Retinal pigment epithelial cell (primary cell): ENCODE measurements around the gene ESAM.

Experiments
- DNase-seq: peaks from one replicate; pipeline ENCODE4 v3.0.0-alpha.2; 2010; ENCODE audit warnings: low read depth
- H3K4me3 ChIP-seq: 2 replicates; pipeline ENCODE4 v1.5.1; 2011; ENCODE audit warnings: mild to moderate bottlenecking, low read length, control low read depth, moderate library complexity
- TF ChIP-seq, protein P1 (sequence below): conservative IDR thresholded peaks from 2 replicates; pipeline ENCODE4 v1.5.1; 2011; ENCODE audit warnings: low read depth, low read length, control low read depth, inconsistent platforms

ESAM gene

DNA sequence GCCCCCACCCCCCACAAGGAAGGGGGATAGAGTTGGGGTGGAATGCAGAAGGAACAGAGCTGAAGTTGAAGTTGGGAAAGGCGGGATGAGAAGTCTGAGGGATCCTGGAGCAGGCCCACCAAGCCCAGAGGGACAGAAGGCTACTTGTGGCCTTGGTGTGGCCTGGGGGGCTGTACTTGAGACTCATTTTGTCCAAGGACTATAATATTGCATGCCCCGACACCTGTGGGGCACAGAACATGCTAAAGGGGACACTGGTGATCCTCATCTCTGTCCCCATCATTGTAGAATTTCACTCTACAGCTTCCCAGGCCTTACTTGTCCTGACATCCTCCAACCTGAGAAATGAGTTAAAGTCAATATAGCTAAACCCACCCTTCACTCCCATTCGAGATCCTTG is 1.3 kb downstream of the ESAM start:
- TF ChIP-seq, protein P1, sequence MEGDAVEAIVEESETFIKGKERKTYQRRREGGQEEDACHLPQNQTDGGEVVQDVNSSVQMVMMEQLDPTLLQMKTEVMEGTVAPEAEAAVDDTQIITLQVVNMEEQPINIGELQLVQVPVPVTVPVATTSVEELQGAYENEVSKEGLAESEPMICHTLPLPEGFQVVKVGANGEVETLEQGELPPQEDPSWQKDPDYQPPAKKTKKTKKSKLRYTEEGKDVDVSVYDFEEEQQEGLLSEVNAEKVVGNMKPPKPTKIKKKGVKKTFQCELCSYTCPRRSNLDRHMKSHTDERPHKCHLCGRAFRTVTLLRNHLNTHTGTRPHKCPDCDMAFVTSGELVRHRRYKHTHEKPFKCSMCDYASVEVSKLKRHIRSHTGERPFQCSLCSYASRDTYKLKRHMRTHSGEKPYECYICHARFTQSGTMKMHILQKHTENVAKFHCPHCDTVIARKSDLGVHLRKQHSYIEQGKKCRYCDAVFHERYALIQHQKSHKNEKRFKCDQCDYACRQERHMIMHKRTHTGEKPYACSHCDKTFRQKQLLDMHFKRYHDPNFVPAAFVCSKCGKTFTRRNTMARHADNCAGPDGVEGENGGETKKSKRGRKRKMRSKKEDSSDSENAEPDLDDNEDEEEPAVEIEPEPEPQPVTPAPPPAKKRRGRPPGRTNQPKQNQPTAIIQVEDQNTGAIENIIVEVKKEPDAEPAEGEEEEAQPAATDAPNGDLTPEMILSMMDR = no peak
- H3K4me3 ChIP-seq = no peak overlapping the region
- DNase-seq = no peak

GRCh38 chr11:124760205-124760652 is 1.9 kb downstream of the ESAM start:
- no peak for DNase-seq
- TF ChIP-seq, protein P1 = no peak
- H3K4me3 ChIP-seq = no peak overlapping the region

- TF ChIP-seq, protein P1 = no peak
- DNase-seq = no peak
- no peak overlapping the region for H3K4me3 ChIP-seq
These were observed 2.6 kb downstream of the ESAM start for GRCh38 chr11:124759266-124760204.

GRCh38 chr11:124758355-124759265 is 3.5 kb downstream of the ESAM start:
- DNase-seq = no peak
- TF ChIP-seq, protein P1 = peak; percentile 78

DNA sequence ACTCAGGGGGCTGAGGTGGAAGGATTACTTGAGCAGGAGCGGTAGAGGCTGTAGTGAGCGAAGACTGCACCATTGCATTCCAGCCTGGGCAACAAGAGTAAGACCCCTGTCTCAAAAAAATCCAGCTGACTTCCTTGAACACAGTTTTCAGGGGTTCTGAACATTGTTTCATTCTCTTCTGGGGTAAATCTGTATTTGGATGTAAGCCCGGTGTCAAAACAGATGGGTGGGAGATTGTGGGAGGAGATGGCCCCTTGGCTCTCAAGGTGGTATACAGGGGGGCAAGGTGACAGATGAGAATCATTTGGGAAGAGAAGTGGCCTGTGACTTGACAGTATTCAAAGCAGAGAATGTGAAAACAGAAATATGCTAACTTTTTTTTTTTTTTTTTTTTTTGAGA is 4.8 kb downstream of the ESAM start:
- DNase-seq = no peak

More at GRCh38 chr11:124758355-124759265, 3.5 kb downstream of the ESAM start:
- H3K4me3 ChIP-seq = peak overlapping the region; percentile 42

GRCh38 chr11:124756753-124757227 is 5.3 kb downstream of the ESAM start:
- DNase-seq = no peak
- H3K4me3 ChIP-seq = no peak overlapping the region
- TF ChIP-seq, protein P1 = no peak

More for the DNA sequence above, 4.8 kb downstream of the ESAM start:
- no peak overlapping the region for H3K4me3 ChIP-seq
- TF ChIP-seq, protein P1 = no peak
